GM18861 (cell line): ENCODE results near the gene KCTD6.

Source experiments
- ATAC-seq: cut with Tn5 transposase; IDR thresholded peaks from one replicate; pipeline ENCODE4 v1.9.1; 2021; ENCODE audit not compliant: unreplicated experiment

The KCTD6 gene

DNA sequence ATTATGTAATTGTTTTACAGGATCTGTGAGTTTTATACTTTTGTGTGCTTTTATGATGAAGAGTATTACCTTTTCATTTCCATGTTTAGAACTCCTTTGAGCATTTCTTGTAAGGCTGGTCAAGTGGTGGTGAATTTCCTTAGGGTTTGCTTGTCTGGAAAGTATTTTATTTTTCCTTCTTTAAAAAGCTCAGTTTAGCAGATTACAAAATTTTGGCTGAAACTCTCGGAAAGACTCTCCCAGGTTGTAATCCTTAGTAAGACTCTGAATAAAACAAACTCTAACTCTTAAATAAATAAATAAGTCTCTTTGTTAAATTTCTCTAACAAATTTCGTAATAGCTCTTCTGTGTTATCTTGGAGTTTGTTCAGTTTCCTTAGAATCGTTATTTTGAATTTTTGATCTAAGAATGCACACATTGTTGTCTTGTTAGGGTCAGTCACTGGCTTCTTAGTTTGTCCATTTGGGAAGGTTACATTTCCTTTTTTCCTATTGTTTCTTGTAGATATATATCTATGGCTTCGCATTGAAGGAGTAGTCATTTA is 59.8 kb downstream of the KCTD6 start:
- no peak for ATAC-seq
